Measurements from ENCODE around the gene RRP8. TPM values are rescaled to one million over a fixed set of nuclear protein-coding genes. Genes with fewer than 3 reads are reported as not detected.

Gene RRP8
- total and polyA plus RNA-seq, 10 of the 15 experiments (the other 5 are each of a cell fraction or from before 2014, with no cell fraction given), result 4.7 to 51.2 (median 23.9) TPM

- TF ChIP-seq CEBPZ (IDR thresholded peaks at IDR 0.05; ENCODE audit: low read depth, low read length) (no peak), CHD2 (IDR thresholded peaks at IDR 0.05; ENCODE audit: borderline replicate concordance, low read depth, low read length) (no peak), MYC (IDR thresholded peaks at IDR 0.05; ENCODE audit: insufficient read depth, insufficient read length, insufficient replicate concordance, low read length, severe bottlenecking) (no peak), ZBED1 (IDR thresholded peaks at IDR 0.05; ENCODE audit: borderline replicate concordance) (no peak), TCF12 (IDR thresholded peaks at IDR 0.05; ENCODE audit: low read depth, low read length) (no peak), SMAD1 (IDR thresholded peaks at IDR 0.05; ENCODE audit: low read depth, partially characterized antibody) (no peak), ZNF207 (IDR thresholded peaks at IDR 0.05; ENCODE audit: borderline replicate concordance) (no peak), STAT1 (conservative IDR thresholded peaks at IDR 0.05) (no peak), NR2C1 (IDR thresholded peaks at IDR 0.05) (no peak), POLR2AphosphoS5 (IDR thresholded peaks at IDR 0.05; ENCODE audit: low read length) (no peak), TCF7 (IDR thresholded peaks at IDR 0.05; ENCODE audit: borderline replicate concordance) (no peak), NBN (IDR thresholded peaks at IDR 0.05) (no peak), RB1 (IDR thresholded peaks at IDR 0.05; ENCODE audit: borderline replicate concordance) (no peak), SMC3 (IDR thresholded peaks at IDR 0.05; ENCODE audit: borderline replicate concordance, low read length) (no peak), CTCF (IDR thresholded peaks at IDR 0.05 in 2 of 3, conservative IDR thresholded peaks at IDR 0.05 in 1 of 3; ENCODE audit: control insufficient read depth in 2 of 3, extremely low read depth in 1 of 3, insufficient read depth in 1 of 3, low read depth in 3 of 3, low read length in 3 of 3) (no peak), MTA3 (IDR thresholded peaks at IDR 0.05; ENCODE audit: borderline replicate concordance, low read length) (no peak), NR2C2 (IDR thresholded peaks at IDR 0.05; ENCODE audit: borderline replicate concordance, control insufficient read depth, insufficient read length, low read depth) (no peak)
Measured at GRCh38 chr11:6637871-6638270, 34.5 kb upstream of the RRP8 start (continued).

All from GM12878 (cell line).